PFSK-1 (cell line): ENCODE measurements around the gene ELMO1.

Experiments
- POLR2AphosphoS5 ChIP-seq: IDR thresholded peaks from 2 replicates; pipeline ENCODE4 v1.6.1; 2012; ENCODE audit warnings: low read depth, mild to moderate bottlenecking, control low read depth, low read length, moderate library complexity
- SIN3A ChIP-seq: IDR thresholded peaks from 2 replicates; pipeline ENCODE4 v1.6.1; 2012; ENCODE audit warnings: mild to moderate bottlenecking, low read length, moderate library complexity, borderline replicate concordance; ENCODE audit not compliant: insufficient read depth
- TAF1 ChIP-seq: IDR thresholded peaks from 2 replicates; pipeline ENCODE4 v1.6.1; 2012; ENCODE audit warnings: low read length, control low read depth, borderline replicate concordance; ENCODE audit not compliant: insufficient read depth
- TF ChIP-seq, protein P1 (sequence below), 2 experiments: IDR thresholded peaks; 2 replicates each; pipeline versions ENCODE4 v1.6.1 to v1.8.0; 2011 to 2012; ENCODE audit warnings: low read depth in 2 of 2, low read length in 2 of 2, control low read depth in 1 of 2, inconsistent platforms in 1 of 2, mild to moderate bottlenecking in 1 of 2, moderate library complexity in 1 of 2; ENCODE audit not compliant: insufficient read depth in 1 of 2

DNA sequence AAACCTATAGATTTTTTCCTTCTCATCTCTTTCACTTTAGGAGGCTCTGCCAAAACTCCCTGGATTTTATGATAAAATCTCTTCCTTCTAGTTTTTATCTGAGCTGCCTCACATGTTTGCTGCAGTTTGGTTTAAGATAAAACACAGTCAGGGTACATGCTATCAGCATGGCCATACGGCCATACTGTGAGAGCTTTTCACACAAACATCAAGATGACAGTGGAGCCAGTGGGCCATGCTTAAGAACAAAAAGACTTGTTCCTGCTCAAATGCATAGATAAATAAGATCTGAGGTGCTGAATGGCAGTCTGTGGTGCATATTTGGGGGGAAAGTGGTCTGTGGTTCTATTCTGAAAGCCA, 91.0 kb downstream of the ELMO1 start:
- TF ChIP-seq, protein P1, sequence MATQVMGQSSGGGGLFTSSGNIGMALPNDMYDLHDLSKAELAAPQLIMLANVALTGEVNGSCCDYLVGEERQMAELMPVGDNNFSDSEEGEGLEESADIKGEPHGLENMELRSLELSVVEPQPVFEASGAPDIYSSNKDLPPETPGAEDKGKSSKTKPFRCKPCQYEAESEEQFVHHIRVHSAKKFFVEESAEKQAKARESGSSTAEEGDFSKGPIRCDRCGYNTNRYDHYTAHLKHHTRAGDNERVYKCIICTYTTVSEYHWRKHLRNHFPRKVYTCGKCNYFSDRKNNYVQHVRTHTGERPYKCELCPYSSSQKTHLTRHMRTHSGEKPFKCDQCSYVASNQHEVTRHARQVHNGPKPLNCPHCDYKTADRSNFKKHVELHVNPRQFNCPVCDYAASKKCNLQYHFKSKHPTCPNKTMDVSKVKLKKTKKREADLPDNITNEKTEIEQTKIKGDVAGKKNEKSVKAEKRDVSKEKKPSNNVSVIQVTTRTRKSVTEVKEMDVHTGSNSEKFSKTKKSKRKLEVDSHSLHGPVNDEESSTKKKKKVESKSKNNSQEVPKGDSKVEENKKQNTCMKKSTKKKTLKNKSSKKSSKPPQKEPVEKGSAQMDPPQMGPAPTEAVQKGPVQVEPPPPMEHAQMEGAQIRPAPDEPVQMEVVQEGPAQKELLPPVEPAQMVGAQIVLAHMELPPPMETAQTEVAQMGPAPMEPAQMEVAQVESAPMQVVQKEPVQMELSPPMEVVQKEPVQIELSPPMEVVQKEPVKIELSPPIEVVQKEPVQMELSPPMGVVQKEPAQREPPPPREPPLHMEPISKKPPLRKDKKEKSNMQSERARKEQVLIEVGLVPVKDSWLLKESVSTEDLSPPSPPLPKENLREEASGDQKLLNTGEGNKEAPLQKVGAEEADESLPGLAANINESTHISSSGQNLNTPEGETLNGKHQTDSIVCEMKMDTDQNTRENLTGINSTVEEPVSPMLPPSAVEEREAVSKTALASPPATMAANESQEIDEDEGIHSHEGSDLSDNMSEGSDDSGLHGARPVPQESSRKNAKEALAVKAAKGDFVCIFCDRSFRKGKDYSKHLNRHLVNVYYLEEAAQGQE (IDR thresholded peaks at IDR 0.05; ENCODE audit: insufficient read depth in 1 of 2, low read depth in 2 of 2, low read length in 2 of 2) = no peak
- TF ChIP-seq TAF1 (no peak), POLR2AphosphoS5 (no peak), SIN3A (no peak)
